NCI-H1092 treated with DMSO at 0.1 percent for 48 hours (cell line): ENCODE measurements around the gene CD70.
"Not testable (repeated sequence)": the region's sequence is repeated elsewhere in the genome, so short reads cannot be mapped to it uniquely, and the experiment has no call there.

Source experiments
- DNase-seq: peaks from one replicate; lab custom pipeline; 2025; lab: John Stamatoyannopoulos, UW

CD70 gene

GRCh38 chr19:6597471-6598253 is 6.7 kb upstream of the CD70 start:
- not testable (repeated sequence) for DNase-seq

GRCh38 chr19:6596621-6597020 is 5.7 kb upstream of the CD70 start:
- DNase-seq: no peak

GRCh38 chr19:6593651-6594416 is 2.9 kb upstream of the CD70 start:
- no peak for DNase-seq

GRCh38 chr19:6590258-6590826 is 608 bp downstream of the CD70 start:
- DNase-seq: no peak

- no peak for DNase-seq
Measured at GRCh38 chr19:6589711-6590257, 1.2 kb downstream of the CD70 start.

DNA sequence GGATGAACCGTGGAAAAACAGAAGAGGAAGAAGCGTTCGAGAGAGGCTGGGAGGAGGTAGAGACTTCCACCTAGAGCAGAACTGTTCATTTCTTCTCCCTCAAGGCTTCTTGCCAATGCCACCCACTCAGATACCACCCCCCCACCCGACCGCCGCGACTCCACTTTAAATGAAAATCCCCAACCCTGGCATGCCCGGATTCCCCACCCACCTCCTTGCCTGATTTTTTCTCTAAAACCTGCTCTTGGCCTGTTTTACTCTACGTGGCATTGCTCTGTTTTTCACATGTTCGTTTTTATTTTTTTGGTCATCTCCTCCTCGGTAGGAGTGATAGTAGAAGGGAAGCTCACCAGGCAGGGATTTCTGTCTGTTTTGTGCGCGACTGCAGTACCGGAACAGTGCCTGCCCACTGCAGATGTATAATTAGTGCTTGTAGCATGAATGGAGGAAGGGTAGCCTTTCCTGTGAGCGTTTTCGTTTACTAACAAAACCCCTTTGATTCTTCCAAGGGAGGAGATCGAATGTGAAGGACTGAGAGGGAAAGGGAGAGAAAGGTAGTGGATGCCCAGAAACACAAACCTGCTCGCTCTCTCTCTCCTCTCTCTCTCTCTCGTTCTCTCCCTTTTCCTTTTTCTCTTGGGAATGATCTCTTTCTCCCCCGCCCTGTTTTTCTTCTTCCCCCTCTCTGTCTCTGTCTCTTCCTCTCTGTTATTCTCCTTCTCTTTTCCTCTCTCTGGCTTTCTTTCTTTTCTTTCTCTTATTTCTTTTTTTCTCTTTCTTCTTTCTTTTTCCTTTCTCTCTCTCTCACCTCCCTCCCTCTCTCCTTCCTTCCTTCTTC is 2.2 kb downstream of the CD70 start:
- no peak for DNase-seq

DNA sequence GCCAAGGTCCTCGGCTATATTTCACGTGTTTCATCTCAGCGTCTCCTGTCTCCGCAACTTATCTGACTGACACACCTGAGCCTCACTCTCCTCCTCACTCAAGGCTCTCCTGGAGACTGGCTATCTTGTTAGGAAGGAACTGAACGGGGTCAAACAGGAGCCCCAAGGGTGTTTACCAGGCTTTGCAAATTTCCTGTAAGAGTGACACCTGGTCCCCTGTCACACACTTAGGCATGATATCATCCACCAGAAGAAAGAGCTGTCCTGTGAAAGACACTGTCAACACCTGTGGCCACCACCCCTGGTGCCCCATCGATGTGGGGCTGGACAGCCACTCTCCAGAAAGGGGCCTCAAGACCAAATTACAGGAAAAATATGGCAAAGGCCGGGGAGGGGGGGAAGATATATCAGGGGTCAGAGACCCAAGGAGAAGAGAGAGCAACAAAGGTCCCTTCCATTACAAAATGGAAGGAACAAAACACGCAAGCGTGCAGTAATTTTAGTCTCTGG is 2.9 kb downstream of the CD70 start:
- no peak for DNase-seq

DNA sequence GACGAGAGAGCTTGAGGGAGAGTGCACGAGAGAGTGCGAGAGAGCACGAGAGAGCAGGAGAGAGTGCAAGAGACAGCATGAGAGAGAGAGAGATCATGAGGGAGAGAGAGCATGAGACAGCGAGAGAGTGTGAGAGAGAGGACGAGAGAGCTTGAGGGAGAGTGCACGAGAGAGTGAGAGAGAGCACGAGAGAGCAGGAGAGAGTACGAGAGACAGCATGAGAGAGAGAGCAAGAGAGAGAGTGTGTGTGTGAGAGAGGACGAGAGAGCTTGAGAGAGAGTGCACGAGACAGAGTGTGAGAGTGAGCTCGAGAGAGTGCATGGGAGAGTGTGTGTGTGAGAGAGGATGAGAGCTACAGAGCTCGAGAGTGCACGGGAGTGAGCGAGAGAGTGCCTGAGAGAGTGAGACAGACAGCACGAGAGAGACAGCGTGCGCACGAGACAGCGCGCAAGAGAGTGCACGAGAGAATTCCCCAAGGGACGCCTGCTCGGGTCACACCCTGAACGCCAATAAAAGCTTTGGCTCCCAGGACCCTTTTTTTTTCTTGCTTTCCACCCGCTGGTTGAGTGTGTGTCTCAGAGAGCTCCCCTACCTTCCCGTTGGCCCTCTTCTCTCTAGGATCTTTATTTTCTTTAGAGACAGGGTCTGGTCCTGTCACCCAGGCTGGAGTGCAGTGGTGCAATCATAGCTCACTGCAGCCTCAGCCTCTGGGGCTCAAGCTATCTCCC is 3.7 kb downstream of the CD70 start:
- no peak for DNase-seq

DNA sequence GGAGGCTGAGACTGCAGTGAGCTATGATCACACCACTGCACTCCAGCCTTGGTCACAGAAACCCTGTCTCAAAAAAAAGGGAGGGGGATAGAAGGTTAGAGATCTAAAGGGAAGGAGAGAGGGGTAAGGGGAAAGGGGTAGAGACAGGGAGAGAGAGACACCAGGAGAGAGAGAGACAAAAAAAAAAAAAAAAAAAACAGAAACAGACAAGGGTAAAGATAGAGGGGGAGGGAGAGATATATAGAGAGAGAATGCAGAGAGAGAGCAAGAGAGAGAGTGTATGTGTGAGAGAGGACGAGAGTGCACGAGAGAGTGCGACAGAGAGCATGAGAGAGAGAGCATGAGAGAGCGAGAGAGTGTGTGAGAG is 4.2 kb downstream of the CD70 start:
- no peak for DNase-seq

DNA sequence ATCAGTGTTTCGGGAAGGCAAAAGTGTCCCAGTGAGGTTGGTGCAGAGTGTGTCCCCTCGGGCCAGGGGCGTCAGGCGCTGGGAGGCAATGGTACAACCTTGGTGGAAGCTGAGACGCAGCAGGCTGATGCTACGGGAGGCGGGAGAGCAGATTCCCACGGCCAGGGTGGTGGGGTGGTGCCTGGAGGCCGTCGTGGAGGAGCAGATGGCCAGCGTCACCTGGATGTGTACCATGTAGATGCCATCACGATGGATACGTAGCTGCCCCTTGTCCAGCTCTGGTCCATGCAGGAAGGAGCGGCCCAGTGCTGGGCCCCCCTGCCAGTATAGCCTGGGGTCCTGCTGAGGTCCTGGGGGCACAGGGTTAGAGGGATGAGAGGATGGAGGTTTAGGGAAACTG is 4.9 kb downstream of the CD70 start:
- no peak for DNase-seq

DNA sequence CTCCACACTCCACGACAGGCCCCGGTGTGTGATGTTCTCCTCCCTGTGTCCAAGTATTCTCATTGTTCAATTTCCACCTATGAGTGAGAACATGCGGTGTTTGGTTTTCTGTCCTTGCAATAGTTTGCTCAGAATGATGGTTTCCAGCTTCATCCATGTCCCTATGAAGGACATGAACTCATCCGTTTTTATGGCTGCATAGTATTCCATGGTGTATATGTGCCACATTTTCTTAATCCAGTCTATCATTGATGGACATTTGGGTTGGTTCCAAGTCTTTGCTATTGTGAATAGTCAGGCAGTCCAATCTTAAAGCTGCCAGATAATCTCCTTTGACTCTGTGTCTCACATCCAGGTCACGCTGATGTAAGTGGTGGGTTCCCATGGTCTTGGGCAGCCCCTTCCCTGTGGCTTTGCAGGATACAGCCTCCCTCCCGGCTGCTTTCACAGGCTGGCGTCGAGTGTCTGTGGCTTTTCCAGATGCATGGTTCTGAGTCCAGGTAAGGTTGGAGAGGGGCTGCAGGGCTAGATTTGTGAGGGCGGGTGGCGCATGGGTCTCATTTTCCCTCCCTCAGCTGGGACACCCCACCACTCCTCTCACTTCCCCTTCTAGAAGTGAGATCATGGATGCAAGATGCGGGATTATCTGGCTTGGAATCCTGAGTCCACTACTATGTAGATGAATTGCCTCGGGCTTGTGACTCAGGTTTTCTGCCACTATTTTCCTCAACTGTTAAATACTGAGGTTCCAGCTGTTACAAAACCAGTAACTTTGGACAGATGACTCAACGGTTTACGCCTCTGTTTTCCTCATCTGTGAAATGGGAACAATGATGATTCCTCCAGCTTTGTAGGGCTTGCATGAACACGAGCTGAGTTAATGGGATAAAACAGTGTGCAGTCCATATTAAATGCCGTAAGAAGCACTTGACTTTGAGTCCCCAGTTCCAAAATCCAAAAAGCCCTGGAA is 8.2 kb downstream of the CD70 start:
- not testable (repeated sequence) for DNase-seq

- DNase-seq: no peak
Measured at GRCh38 chr19:6580313-6580712, 10.6 kb downstream of the CD70 start.

DNA sequence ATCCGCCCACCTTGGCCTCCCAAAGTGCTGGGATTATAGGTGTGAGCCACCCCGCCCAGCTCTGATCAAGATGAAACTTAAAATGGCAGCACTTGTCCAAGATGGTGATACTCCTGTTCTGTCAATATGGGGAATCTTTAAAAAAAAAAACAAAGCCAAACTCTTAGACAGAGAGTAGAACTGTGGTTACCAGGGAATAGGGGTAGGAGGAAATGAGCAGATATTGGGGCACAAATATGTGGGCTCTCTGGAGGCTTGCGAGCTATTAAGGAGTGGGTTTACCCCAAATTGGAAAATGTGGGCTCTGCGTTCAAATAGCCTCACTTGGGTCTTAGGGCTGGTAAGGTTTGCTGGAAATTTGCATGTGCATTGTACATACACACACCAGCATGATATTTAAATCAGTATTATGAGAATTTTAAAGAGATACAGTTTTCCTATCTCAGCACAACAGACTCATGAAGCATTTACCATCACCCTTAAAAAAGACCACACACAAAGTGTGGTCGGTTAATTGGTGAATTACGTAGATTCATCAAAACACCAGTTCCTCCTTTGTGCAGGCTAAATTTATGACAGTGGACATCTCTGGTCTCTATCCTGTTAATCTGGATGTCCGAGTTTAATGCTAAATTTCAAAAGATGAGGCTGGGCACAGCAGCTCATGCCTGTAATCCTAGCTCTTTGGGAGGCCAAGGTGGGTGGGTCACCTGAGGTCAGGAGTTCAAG is 11.3 kb downstream of the CD70 start:
- no peak for DNase-seq

DNA sequence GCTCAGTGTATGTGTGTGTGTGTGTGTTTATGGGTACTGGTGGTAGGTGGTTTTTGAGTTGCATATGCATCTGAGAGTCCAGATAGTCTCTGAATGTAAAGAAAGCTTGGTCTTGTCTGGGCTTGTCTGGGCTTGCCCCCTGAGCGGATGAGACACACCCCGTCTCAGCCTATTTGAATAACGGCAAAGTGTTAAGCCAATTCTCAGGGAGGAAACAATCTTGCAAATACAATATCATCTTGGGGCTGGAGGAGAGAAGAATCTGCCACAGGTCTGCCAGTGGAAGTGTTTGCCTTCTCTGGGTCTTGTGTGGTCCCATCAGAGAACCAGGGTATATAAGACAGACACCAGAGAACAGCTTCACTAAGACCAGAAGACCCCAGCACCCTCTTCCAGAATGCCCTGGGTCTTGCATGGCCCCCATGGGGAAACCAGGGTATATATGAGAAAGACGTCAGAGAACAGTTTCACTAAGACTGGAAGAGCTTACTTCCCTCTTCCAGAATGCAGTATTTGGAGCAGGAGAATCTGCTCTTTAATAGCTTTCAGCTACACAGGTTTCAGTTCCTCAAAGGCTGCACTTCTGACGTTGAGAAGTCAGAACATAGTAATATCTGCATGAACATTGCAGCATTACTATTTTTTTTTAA is 13.3 kb downstream of the CD70 start:
- DNase-seq: no peak

DNA sequence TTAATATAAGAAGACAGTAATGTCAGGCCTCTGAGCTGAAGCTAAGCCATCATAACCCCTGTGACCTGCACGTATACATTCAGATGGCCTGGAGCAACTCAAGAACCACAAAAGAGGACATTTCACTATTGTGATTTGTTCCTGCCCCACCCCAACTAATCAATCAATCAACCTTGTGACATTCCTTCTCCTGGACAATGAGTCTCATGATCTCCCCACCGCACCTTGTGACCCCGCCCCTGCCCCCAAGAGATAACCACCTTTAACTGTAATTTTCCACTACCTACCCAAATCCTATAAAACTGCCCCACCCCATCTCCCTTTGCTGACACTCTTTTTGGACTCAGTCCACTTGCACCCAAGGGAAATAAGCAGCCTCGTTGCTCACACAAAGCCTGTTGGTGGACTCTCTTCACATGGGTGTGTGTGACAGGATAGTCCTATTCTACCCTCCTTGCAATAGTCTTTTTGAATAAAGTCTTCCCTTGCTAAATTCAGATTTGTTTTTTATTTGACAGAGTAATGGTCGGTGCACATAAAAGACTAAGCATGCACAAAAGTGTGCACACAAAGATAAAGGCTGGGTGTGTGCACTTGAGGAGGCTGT is 14.0 kb downstream of the CD70 start:
- DNase-seq: no peak

DNA sequence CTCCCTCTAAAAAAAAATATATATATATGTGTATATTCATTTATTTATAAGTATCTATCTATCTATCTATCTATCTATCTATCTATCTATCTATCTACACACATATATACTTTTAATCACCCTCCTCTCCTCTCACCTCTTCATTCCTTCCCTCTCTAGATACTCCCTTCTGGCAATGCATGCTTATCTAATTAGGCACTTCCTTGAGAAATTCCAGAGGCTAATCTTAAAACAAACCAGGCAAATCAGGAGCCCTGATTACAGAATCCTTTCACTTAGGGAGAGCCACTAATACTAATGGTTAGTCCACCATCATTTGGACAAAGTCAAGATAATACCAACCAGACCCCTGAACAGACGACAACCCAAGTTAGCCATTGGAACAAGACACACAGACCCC is 17.6 kb downstream of the CD70 start:
- DNase-seq: no peak

DNA sequence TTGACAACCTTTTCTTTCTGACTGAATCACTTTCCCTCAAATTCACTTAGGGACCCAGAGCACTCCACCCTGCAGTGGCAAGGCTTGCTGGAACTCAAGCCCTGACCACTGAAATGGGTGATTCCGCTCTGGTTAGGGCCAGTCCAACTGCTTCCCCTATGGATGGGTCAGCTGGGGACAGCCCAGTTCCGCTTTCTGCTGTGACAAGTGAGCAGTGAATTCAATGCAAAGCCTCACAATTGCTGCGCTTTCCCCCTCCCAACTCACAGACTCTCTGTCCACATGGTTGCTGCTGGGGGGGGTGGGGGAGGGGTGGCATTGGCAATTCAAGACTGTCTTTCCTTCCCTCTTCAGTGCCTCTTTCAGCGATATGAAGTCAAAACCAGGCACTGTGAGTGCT is 18.7 kb downstream of the CD70 start:
- no peak for DNase-seq

- no peak for DNase-seq
Measured at GRCh38 chr19:6571167-6571566, 19.8 kb downstream of the CD70 start.
